IPS-NIHi7 (cell line): ENCODE data around the gene CARNS1.
"Not testable (repeated sequence)": the region's sequence is repeated elsewhere in the genome, so short reads cannot be mapped to it uniquely, and the experiment has no call there.

ENCODE experiments used
- DNase-seq: peaks from one replicate; pipeline ENCODE4 v3.0.0; 2012; ENCODE audit warnings: mixed read lengths; ENCODE audit errors: extremely low spot score

Gene CARNS1

GRCh38 chr11:67465530-67465929 lies 50.1 kb downstream of the CARNS1 start:
- DNase-seq = not testable (repeated sequence)

GRCh38 chr11:67466367-67466766 lies 50.9 kb downstream of the CARNS1 start:
- no peak for DNase-seq

GRCh38 chr11:67466962-67467771 lies 51.7 kb downstream of the CARNS1 start:
- no peak for DNase-seq

DNA sequence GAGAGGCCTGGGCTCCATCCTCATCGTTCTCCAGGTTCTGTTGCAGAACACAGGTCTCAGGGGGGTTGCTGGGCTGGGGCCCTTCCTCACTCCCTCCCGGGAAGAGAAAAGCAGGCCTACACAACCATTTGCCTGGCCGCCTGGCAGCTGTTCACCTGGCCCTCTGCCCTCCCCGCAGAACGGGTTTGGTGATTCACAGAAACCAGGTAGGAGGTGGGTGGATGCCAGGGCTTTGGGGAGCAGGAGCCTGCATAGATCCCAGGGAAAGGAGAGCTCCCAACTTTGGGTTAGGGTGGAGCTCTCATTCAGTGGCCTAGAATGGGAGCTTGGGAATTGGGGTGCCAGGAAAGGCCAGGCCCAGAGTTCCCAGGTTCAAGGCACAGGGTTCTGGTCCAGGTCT lies 52.6 kb downstream of the CARNS1 start:
- no peak for DNase-seq

DNA sequence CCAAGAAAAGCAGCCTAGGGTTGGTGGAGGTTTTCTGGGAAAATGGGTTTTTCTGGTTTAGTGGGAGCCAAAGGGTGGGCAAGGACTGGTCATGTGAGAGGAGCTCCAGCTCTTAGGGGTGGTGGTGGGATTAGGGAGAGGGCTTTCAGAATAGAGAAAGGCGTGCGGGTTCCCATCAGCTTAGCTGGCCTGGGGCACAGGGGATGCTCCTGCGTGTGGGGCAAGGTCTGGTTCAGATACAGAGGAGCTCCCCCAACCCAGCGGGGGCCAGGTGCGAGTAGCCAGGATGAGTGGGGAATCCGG lies 52.9 kb downstream of the CARNS1 start:
- no peak for DNase-seq

DNA sequence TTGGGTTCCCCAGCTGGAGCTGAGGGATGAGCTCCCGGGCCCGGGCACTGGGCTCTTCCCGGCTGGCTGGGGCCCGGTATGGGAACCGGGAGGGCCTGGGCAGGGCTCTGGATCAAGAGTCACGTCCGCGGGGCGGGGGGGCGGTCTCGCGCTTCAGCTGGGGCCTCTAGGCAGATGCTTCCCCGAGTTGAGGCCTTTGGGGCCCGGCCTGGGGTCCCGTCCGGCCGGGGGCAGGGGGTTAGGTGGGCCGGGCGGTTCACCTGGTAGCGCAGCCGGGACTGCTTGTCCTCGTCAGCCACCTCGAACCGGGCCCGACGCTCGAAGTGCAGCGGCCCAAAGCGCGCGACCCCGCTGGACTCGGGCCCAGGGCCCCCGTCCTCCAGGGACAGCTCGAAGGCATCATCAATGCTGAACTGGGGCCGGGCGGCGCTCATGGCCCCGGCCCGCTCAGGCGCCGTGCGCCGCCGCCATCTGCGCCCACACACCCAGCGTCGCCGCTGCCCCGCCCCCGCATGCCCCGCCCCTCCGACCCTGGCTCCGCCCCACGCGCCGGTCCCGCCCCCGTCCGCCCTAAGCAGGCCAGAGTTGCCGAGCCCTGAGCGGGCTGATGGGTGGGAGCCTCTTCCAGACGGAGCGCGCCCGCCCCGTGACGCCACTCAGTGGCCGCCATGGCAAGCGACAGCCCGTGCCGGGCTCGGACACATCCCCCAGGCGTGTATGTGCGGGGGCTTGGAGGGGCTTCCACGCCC lies 53.5 kb downstream of the CARNS1 start, which contains the start of gene TMEM134:
TMEM134 (minus strand) TSS at position 493 of the 749 bp plus-strand sequence; CDS start at position 434, 59 bp downstream.
- DNase-seq = peak; percentile 96

DNA sequence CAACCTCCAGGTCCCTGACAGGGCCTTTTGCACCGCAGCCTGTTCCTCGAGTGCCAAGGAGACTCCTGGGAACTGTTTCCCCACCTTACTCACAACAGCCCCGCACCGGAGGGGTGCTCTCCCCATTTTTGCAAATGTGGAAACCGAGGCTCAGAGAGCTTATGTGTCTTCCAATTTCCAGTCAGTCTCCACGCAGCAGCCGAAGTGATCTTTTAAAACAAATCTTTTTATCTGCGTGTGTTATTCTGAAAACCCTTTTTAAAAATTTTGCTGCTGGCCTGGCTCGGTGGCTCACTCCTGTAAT lies 54.0 kb downstream of the CARNS1 start:
- DNase-seq = no peak

- no peak for DNase-seq
Observed at GRCh38 chr11:67470337-67471002, 55.0 kb downstream of the CARNS1 start.

GRCh38 chr11:67472882-67473281 lies 57.4 kb downstream of the CARNS1 start:
- no peak for DNase-seq
